H1 (cell line): Measurements from ENCODE around the gene KBTBD12. TPM values are rescaled to one million over a fixed set of nuclear protein-coding genes. Genes with fewer than 3 reads are reported as not detected.

Experiments
- CTCF ChIA-PET: fragments of 300-600 bp; sonication (Branson Sonifier 250); formaldehyde crosslinking; loops from one replicate; lab custom pipeline; 2021; ENCODE audit not compliant: partially characterized antibody; lab: Charles Lee
- POLR2A ChIA-PET: fragments of 300-600 bp; sonication (Branson Sonifier 250); formaldehyde crosslinking; loops from one replicate; lab custom pipeline; 2021; ENCODE audit warnings: inconsistent platforms; ENCODE audit not compliant: partially characterized antibody; lab: Charles Lee
- DNase-seq, 2 experiments: peaks; one replicate each; pipeline versions ENCODE4 v3.0.0 to v3.0.0-alpha.2; 2010 to 2022; ENCODE audit warnings: low spot score in 2 of 2, low read depth in 1 of 2, mixed read lengths in 1 of 2
- FAIRE-seq: peaks from 2 replicates; lab custom pipeline; 2011; peaks lifted over from hg19 to GRCh38; lab: Jason Lieb, UNC
- H2AFZ ChIP-seq: 2 replicates; pipeline ENCODE4 v1.8.1; 2012; ENCODE audit warnings: low read length, inconsistent platforms
- H2AK5ac ChIP-seq: 2 replicates; pipeline ENCODE4 v1.6.1; 2013; ENCODE audit warnings: low read depth, low read length
- H2BK120ac ChIP-seq: replicated peaks from 2 replicates; pipeline ENCODE3; 2013; ENCODE audit warnings: low read depth, low read length, inconsistent platforms
- H2BK12ac ChIP-seq: 2 replicates; pipeline ENCODE4 v1.6.1; 2013; ENCODE audit warnings: low read depth, low read length
- H2BK15ac ChIP-seq: 2 replicates; pipeline ENCODE4 v1.6.1; 2013; ENCODE audit warnings: low read length
- H2BK20ac ChIP-seq: 2 replicates; pipeline ENCODE4 v1.6.1; 2013; ENCODE audit warnings: low read length
- H2BK5ac ChIP-seq: 2 replicates; pipeline ENCODE4 v1.6.1; 2013; ENCODE audit warnings: low read depth, low read length
- H3K14ac ChIP-seq: 2 replicates; pipeline ENCODE4 v1.6.1; 2013; ENCODE audit warnings: inconsistent platforms; ENCODE audit not compliant: insufficient read length
- H3K18ac ChIP-seq: 2 replicates; pipeline ENCODE4 v1.6.1; 2013; ENCODE audit warnings: low read length; ENCODE audit errors: extremely low read depth
- H3K23ac ChIP-seq: 2 replicates; pipeline ENCODE4 v1.6.1; 2013; ENCODE audit warnings: inconsistent platforms; ENCODE audit not compliant: insufficient read length
- H3K23me2 ChIP-seq: 2 replicates; pipeline ENCODE4 v1.6.1; 2013; ENCODE audit warnings: low read depth, low read length
- H3K27ac ChIP-seq: 2 replicates; pipeline ENCODE4 v1.6.1; 2011; ENCODE audit warnings: low read depth, low read length, inconsistent platforms
- H3K27me3 ChIP-seq, 4 experiments: replicated peaks in 1 of 4; 1 replicate in 1 of 4; 2 replicates in 3 of 4; pipeline versions ENCODE4 v1.6.1 to v1.8.1; 2011 to 2013; ENCODE audit warnings: low read length in 3 of 4, mild to moderate bottlenecking in 3 of 4, inconsistent platforms in 2 of 4, mixed read lengths in 2 of 4, moderate library complexity in 1 of 4; ENCODE audit not compliant: control insufficient read depth in 3 of 4, insufficient read depth in 3 of 4; ENCODE audit errors: extremely low read depth in 1 of 4
- H3K36me3 ChIP-seq, 4 experiments: 2 replicates each; pipeline versions ENCODE4 v1.6.1 to v1.8.1; 2011 to 2013; ENCODE audit warnings: mild to moderate bottlenecking in 4 of 4, low read length in 3 of 4, moderate library complexity in 2 of 4, control low read depth in 1 of 4, inconsistent platforms in 1 of 4; ENCODE audit not compliant: insufficient read depth in 4 of 4, control insufficient read depth in 2 of 4
- H3K4ac ChIP-seq: replicated peaks from 2 replicates; pipeline ENCODE3; 2013; ENCODE audit warnings: low read length, low read depth, mixed read lengths, inconsistent platforms; ENCODE audit not compliant: insufficient read length
- H3K4me1 ChIP-seq, 4 experiments: replicated peaks in 1 of 4; 1 replicate in 1 of 4; 2 replicates in 3 of 4; pipeline versions ENCODE4 v1.6.1 to v1.8.1; 2011 to 2013; ENCODE audit warnings: low read length in 3 of 4, inconsistent platforms in 2 of 4, mixed read lengths in 1 of 4; ENCODE audit not compliant: insufficient read depth in 4 of 4, control insufficient read depth in 3 of 4
- H3K4me2 ChIP-seq, 2 experiments: 2 replicates each; pipeline versions ENCODE4 v1.6.1 to v1.8.1; 2011 to 2013; ENCODE audit warnings: low read depth in 2 of 2, low read length in 2 of 2, control low read depth in 1 of 2, inconsistent platforms in 1 of 2, mild to moderate bottlenecking in 1 of 2; ENCODE audit not compliant: insufficient read depth in 1 of 2
- H3K4me3 ChIP-seq, 4 experiments: fragments of 200-600, 300-600 bp in 1 of 4; sonication (generic), shearing (Covaris generic), sonication (Bioruptor Twin) in 1 of 4; 2 replicates each; pipeline versions ENCODE4 v1.5.1 to v1.8.1; 2011 to 2016; ENCODE audit warnings: low read length in 4 of 4, low read depth in 3 of 4, control low read depth in 2 of 4, inconsistent platforms in 2 of 4, mild to moderate bottlenecking in 2 of 4, mixed read lengths in 1 of 4, moderate library complexity in 1 of 4; ENCODE audit not compliant: insufficient read depth in 2 of 4; ENCODE audit errors: extremely low read depth in 1 of 4
- H3K56ac ChIP-seq: replicated peaks from 2 replicates; pipeline ENCODE3; 2013; ENCODE audit warnings: low read depth, mild to moderate bottlenecking, mixed read lengths, low read length, inconsistent platforms; ENCODE audit not compliant: insufficient read length
- H3K79me1 ChIP-seq: 2 replicates; pipeline ENCODE4 v1.6.1; 2013; ENCODE audit warnings: low read depth, low read length, control low read depth
- H3K79me2 ChIP-seq, 2 experiments: 2 replicates each; pipeline versions ENCODE4 v1.6.1 to v1.8.1; 2012 to 2013; ENCODE audit warnings: low read length in 2 of 2, mild to moderate bottlenecking in 2 of 2, inconsistent platforms in 1 of 2; ENCODE audit not compliant: insufficient read depth in 2 of 2, control insufficient read depth in 1 of 2
- H3K9ac ChIP-seq, 4 experiments: replicated peaks in 1 of 4; 1 replicate in 1 of 4; 2 replicates in 3 of 4; pipeline versions ENCODE4 v1.6.1 to v1.8.1; 2011 to 2013; ENCODE audit warnings: low read depth in 3 of 4, low read length in 3 of 4, control low read depth in 2 of 4, mild to moderate bottlenecking in 2 of 4, moderate library complexity in 2 of 4, inconsistent platforms in 1 of 4; ENCODE audit errors: extremely low read depth in 1 of 4
- H3K9me3 ChIP-seq, 2 experiments: 2 replicates each; pipeline versions ENCODE4 v1.6.1 to v1.8.1; 2012 to 2013; ENCODE audit warnings: mild to moderate bottlenecking in 2 of 2, moderate library complexity in 2 of 2, control low read depth in 1 of 2, inconsistent platforms in 1 of 2, low read depth in 1 of 2, low read length in 1 of 2, mixed read lengths in 1 of 2; ENCODE audit not compliant: insufficient read depth in 2 of 2
- H4K20me1 ChIP-seq, 2 experiments: replicated peaks in 1 of 2; 2 replicates each; pipeline versions ENCODE3 to v1.8.1; 2011 to 2013; ENCODE audit warnings: inconsistent platforms in 2 of 2, low read length in 2 of 2, mild to moderate bottlenecking in 1 of 2; ENCODE audit not compliant: insufficient read depth in 2 of 2, control insufficient read depth in 1 of 2
- H4K5ac ChIP-seq: 2 replicates; pipeline ENCODE4 v1.6.1; 2013; ENCODE audit warnings: low read length, low read depth, mixed read lengths, inconsistent platforms; ENCODE audit not compliant: insufficient read length
- H4K8ac ChIP-seq: 2 replicates; pipeline ENCODE4 v1.8.0; 2013; ENCODE audit warnings: mild to moderate bottlenecking, moderate library complexity, low read length, inconsistent platforms; ENCODE audit not compliant: insufficient read depth; ENCODE audit errors: extremely low read depth
- H4K91ac ChIP-seq: replicated peaks from 2 replicates; pipeline ENCODE3; 2013; ENCODE audit warnings: low read length, mixed read lengths, inconsistent platforms; ENCODE audit not compliant: insufficient read length
- CHD2 ChIP-seq: IDR thresholded peaks from 2 replicates; pipeline ENCODE4 v1.6.1; 2012; ENCODE audit warnings: low read length, improper control_type of control experiment
- KDM1A ChIP-seq: fragments of 200-600, 300-600 bp; sonication (generic); IDR thresholded peaks from 2 replicates; pipeline ENCODE4 v1.7.1; 2016; ENCODE audit warnings: mild to moderate bottlenecking, low read length, borderline replicate concordance
- KDM5A ChIP-seq: fragments of 200-600 bp; IDR thresholded peaks from 2 replicates; pipeline ENCODE4 v1.7.1; 2012; ENCODE audit warnings: mild to moderate bottlenecking, low read length, inconsistent platforms, mixed read lengths
- NRF1 ChIP-seq: IDR thresholded peaks from 2 replicates; pipeline ENCODE4 v1.6.1; 2011; ENCODE audit warnings: mild to moderate bottlenecking, low read depth, low read length, improper control_type of control experiment
- RFX5 ChIP-seq: IDR thresholded peaks from 2 replicates; pipeline ENCODE4 v1.6.1; 2011; ENCODE audit warnings: low read depth, low read length, improper control_type of control experiment, borderline replicate concordance
- RNF2 ChIP-seq: fragments of 200-900, 300-1000 bp; sonication (generic); IDR thresholded peaks from 2 replicates; pipeline ENCODE4 v1.7.1; 2016; ENCODE audit warnings: borderline replicate concordance, low read depth, mild to moderate bottlenecking, antibody characterized with exemption, low read length; ENCODE audit not compliant: poor library complexity, severe bottlenecking; ENCODE audit errors: missing control alignments
- TAF1 ChIP-seq: IDR thresholded peaks from 2 replicates; pipeline ENCODE4 v1.6.1; 2011; ENCODE audit warnings: mild to moderate bottlenecking, low read depth, low read length
- TCF12 ChIP-seq: IDR thresholded peaks from 2 replicates; pipeline ENCODE4 v1.6.1; 2011; ENCODE audit warnings: low read depth, mild to moderate bottlenecking, low read length
- YY1 ChIP-seq: IDR thresholded peaks from 2 replicates; pipeline ENCODE4 v1.6.1; 2011; ENCODE audit warnings: low read depth, mild to moderate bottlenecking, low read length
- WGBS, 2 experiments: shearing (Covaris generic) in 1 of 2; methylation state at CpG; one replicate each; pipeline versions ENCODE4 v1.1.6 to v1.1.7; 2013 to 2015; ENCODE audit warnings: low lambda C conversion rate in 2 of 2, mixed read lengths in 2 of 2, inconsistent platforms in 1 of 2, low coverage in 1 of 2, missing lambda C conversion rate in 1 of 2; ENCODE audit not compliant: insufficient replicate concordance in 2 of 2, insufficient coverage in 1 of 2, insufficient read length in 1 of 2; ENCODE audit errors: extremely low coverage in 1 of 2, missing lambda C conversion rate in 1 of 2; 5-methylcytosine and 5-hydroxymethylcytosine counted together
- polyA plus RNA-seq, 7 experiments: library from polyadenylated mRNA; depleted of rRNA in 3 of 7; stranded (reverse) in 5 of 7; unstranded in 2 of 7; fragments of >200 nt in 5 of 7; fragments of 200-250 nt in 2 of 7; gene quantifications; 1 replicate in 5 of 7; 2 replicates in 1 of 7; 4 replicates in 1 of 7; pipeline versions ENCODE4 v1.2.1 to v1.2.3, GENCODE V29; 2011 to 2013; ENCODE audit warnings: missing spikeins in 2 of 7, mixed read lengths in 2 of 7
- total RNA-seq: library from RNA; stranded (reverse); fragmentation: NEBNext Ultra II Directional; extraction: Animal tissue kit (Norgen Biotek cat#: 25700); gene quantifications from 2 replicates; pipeline ENCODE4 v1.2.1, GENCODE V29; 2021
- TF ChIP-seq, protein P1 (sequence below): IDR thresholded peaks from 2 replicates; pipeline ENCODE4 v1.6.1; 2012; ENCODE audit warnings: inconsistent platforms

The KBTBD12 gene
- total and polyA plus RNA-seq, 2 of the 8 experiments (the other 6 are each of a cell fraction or from before 2014, with no cell fraction given): 0.33 to 0.63 TPM

DNA sequence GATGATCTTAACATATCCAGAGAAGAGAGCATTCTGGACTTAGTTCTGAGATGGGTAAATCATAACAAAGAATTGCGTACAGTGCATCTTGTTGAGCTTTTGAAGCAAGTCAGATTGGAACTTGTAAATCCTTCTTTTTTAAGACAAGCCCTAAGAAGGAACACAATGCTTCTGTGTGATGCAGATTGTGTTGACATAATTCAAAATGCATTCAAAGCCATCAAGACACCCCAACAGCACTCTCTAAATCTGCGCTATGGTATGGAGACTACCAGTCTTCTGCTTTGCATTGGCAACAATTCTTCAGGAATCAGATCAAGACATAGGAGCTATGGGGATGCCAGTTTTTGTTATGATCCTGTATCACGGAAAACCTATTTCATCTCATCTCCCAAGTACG, 8.6 kb downstream of the KBTBD12 start:
- FAIRE-seq: no peak
- CTCF ChIA-PET: interaction anchor here (1.0 to 2.2 kb wide), 2 partner anchors 31 to 38 kb away, joined by 3 to 4 read pairs; no protein-coding TSS in a partner anchor
- no peaks in the 10 kb centered on the region for H3K36me3 ChIP-seq

More for the DNA sequence above, 8.6 kb downstream of the KBTBD12 start:
- Histone ChIP-seq H3K9ac (no peak overlapping the region), H3K4me3 (no peak overlapping the region), H3K23ac (no peak overlapping the region), H3K9me3 (no peaks in the 10 kb centered on the region), H3K79me2 (no peaks in the 10 kb centered on the region)
- POLR2A ChIA-PET: no interaction called here
- TF ChIP-seq TCF12 (no peak), KDM5A (no peak), YY1 (no peak), KDM1A (no peak), NRF1 (no peak), TAF1 (no peak), CHD2 (no peak), RFX5 (no peak), RNF2 (no peak)
- TF ChIP-seq, protein P1, sequence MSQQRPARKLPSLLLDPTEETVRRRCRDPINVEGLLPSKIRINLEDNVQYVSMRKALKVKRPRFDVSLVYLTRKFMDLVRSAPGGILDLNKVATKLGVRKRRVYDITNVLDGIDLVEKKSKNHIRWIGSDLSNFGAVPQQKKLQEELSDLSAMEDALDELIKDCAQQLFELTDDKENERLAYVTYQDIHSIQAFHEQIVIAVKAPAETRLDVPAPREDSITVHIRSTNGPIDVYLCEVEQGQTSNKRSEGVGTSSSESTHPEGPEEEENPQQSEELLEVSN: no peak
- TF ChIP-seq, all 59 proteins: peak for 0
- no peak overlapping the region for H3K14ac ChIP-seq
- H4K20me1 ChIP-seq: no peaks in the 10 kb centered on the region
- H3K27ac ChIP-seq: no peak overlapping the region
- H4K5ac ChIP-seq: no peak overlapping the region
- peaks cover 0 to 1% (median 0%) of the 10 kb centered on the region in 4 experiments; a peak in 1 of 7 replicates for H3K27me3 ChIP-seq
- no peak overlapping the region for H2BK5ac ChIP-seq
- H4K91ac ChIP-seq: no peak overlapping the region
- no peaks in the 10 kb centered on the region for H3K23me2 ChIP-seq
- H2AK5ac ChIP-seq: no peak overlapping the region
- H3K56ac ChIP-seq: no peak overlapping the region
- H3K4me1 ChIP-seq: no peaks in the 10 kb centered on the region; a peak in 1 of 7 replicates
- no peaks in the 10 kb centered on the region for H3K79me1 ChIP-seq
- no peak for DNase-seq
- no peak overlapping the region for H2BK20ac ChIP-seq
- no peak overlapping the region for H3K18ac ChIP-seq
- H3K4ac ChIP-seq: no peak overlapping the region
- H2BK120ac ChIP-seq: no peak overlapping the region
- 88% methylated on average over 4 of the region's 4 CpGs; no CpG with 5 or more reads in 1 of the 2 experiments for WGBS, 2 experiments
- no peak overlapping the region for H2AFZ ChIP-seq
- no peak overlapping the region for H4K8ac ChIP-seq
- no peak overlapping the region for H2BK12ac ChIP-seq
- no peak overlapping the region for H2BK15ac ChIP-seq
- no peak overlapping the region for H3K4me2 ChIP-seq
